ENCODE measurements around the gene CCR5AS. TPM values are rescaled to one million over a fixed set of nuclear protein-coding genes. Genes with fewer than 3 reads are reported as not detected.

Gene CCR5AS

DNA sequence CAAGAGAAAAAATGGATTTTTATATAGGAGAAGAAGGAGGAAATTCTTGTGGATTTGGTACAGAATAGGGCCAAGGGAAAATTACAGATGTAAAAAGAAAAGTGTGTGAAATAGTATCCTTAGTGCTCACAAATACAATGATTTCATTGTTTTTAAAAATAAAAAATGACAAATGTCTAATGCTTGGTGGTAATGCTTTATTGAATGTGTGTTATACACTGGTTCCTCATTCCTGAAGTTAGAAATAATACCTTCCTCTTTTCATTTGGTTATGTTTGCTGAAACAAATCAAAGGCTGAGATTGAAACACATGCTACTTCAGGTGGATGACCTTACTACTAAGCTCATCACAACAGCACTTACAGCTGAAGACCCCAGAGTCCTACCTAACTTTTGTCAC, 90.7 kb downstream of the CCR5AS start (continued):
- no peak for TF ChIP-seq ZNF671 (CRISPR knock-in tag; IDR thresholded peaks at IDR 0.05)
- no peak for TF ChIP-seq ATF1 (CRISPR knock-in tag; IDR thresholded peaks at IDR 0.05)
- no peak for TF ChIP-seq E2F1 (CRISPR knock-in tag; IDR thresholded peaks at IDR 0.05)
- no peak for TF ChIP-seq USF1 (CRISPR knock-in tag; IDR thresholded peaks at IDR 0.05)

GRCh38 chr3:46314517-46314916, 92.3 kb downstream of the CCR5AS start:
- ATAC-seq = no peak
- DNase-seq (ENCODE audit: low spot score) = no peak
- no peak overlapping the region for H3K4me3 Mint-ChIP-seq
- no peak overlapping the region for H3K27ac Mint-ChIP-seq
- H3K4me1 Mint-ChIP-seq = peaks cover 7% of the 10 kb centered on the region
- no peaks in the 10 kb centered on the region for H3K36me3 Mint-ChIP-seq
- 0 out of 2 replicates have a peak, but pooled peaks cover 10% of the 10 kb centered on the region for H3K27me3 Mint-ChIP-seq (ENCODE audit: low read depth)
- TF ChIP-seq, protein P1, sequence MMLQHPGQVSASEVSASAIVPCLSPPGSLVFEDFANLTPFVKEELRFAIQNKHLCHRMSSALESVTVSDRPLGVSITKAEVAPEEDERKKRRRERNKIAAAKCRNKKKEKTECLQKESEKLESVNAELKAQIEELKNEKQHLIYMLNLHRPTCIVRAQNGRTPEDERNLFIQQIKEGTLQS (CRISPR knock-in tag; conservative IDR thresholded peaks at IDR 0.05) = no peak
- TF ChIP-seq ZNF317 (CRISPR knock-in tag; IDR thresholded peaks at IDR 0.05; ENCODE audit: borderline replicate concordance, low read depth) (no peak), MYBL2 (CRISPR knock-in tag; IDR thresholded peaks at IDR 0.05) (no peak), AR (CRISPR knock-in tag; IDR thresholded peaks at IDR 0.05) (no peak), E2F4 (CRISPR knock-in tag; IDR thresholded peaks at IDR 0.05; ENCODE audit: borderline replicate concordance, low read depth) (no peak), MXD4 (CRISPR knock-in tag; IDR thresholded peaks at IDR 0.05; ENCODE audit: borderline replicate concordance) (no peak), FOXJ3 (CRISPR knock-in tag; IDR thresholded peaks at IDR 0.05; ENCODE audit: borderline replicate concordance) (no peak)
- ChIA-PET POLR2A (no interaction called here), CTCF (no interaction called here)
- peaks cover 37% of the 10 kb centered on the region for H3K9me3 Mint-ChIP-seq

Other genes with a start within 250 kb of the CCR5AS start
- gene CCR1, start 198.8 kb downstream of the CCR5AS start, total RNA-seq (2021) = not detected in 3 replicates
- gene CCR3, start 164.6 kb downstream of the CCR5AS start, total RNA-seq (2021) = not detected in 3 replicates
- gene CCR2, start 53.0 kb downstream of the CCR5AS start, total RNA-seq (2021) = 0.07 TPM in 1 of 3 replicates, not detected in the others
- gene CCR5, start 36.1 kb downstream of the CCR5AS start, total RNA-seq (2021) = 0.09 TPM in 1 of 3 replicates, not detected in the others
- not detected in 3 replicates for gene CCRL2, start 193 bp upstream of the CCR5AS start, total RNA-seq (2021)
- gene LTF, start 57.8 kb upstream of the CCR5AS start, total RNA-seq (2021) = 0.14 to 0.30 TPM (median 0.22 TPM) in 3 replicates
- not detected in 3 replicates for gene RTP3, start 90.9 kb upstream of the CCR5AS start, total RNA-seq (2021)
- gene LRRC2, start 159.2 kb upstream of the CCR5AS start, total RNA-seq (2021) = 4.0 to 4.9 TPM (median 4.9 TPM) in 3 replicates
- gene FAM240A, start 205.5 kb upstream of the CCR5AS start, total RNA-seq (2021) = 0.09 to 0.14 TPM (median 0.13 TPM) in 3 replicates